Loucy (cell line): Measurements from ENCODE around the gene MICU2.

Source experiments
- EZH2phosphoT487 ChIP-seq: fragments of 200-600 bp; IDR thresholded peaks from 2 replicates; pipeline ENCODE4 v1.6.1; 2018; ENCODE audit warnings: antibody characterized with exemption, mild to moderate bottlenecking, moderate library complexity, borderline replicate concordance
- TF ChIP-seq, protein P1 (sequence below): fragments of 200-600 bp; sonication (generic); conservative IDR thresholded peaks from 2 replicates; pipeline ENCODE4 v1.5.1; 2014; ENCODE audit warnings: mild to moderate bottlenecking, antibody characterized with exemption, low read length

GRCh38 chr13:21478881-21479808 is 124.8 kb downstream of the MICU2 start:
- TF ChIP-seq, protein P1, sequence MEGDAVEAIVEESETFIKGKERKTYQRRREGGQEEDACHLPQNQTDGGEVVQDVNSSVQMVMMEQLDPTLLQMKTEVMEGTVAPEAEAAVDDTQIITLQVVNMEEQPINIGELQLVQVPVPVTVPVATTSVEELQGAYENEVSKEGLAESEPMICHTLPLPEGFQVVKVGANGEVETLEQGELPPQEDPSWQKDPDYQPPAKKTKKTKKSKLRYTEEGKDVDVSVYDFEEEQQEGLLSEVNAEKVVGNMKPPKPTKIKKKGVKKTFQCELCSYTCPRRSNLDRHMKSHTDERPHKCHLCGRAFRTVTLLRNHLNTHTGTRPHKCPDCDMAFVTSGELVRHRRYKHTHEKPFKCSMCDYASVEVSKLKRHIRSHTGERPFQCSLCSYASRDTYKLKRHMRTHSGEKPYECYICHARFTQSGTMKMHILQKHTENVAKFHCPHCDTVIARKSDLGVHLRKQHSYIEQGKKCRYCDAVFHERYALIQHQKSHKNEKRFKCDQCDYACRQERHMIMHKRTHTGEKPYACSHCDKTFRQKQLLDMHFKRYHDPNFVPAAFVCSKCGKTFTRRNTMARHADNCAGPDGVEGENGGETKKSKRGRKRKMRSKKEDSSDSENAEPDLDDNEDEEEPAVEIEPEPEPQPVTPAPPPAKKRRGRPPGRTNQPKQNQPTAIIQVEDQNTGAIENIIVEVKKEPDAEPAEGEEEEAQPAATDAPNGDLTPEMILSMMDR: peak; percentile 63
- no peak for TF ChIP-seq EZH2phosphoT487
